HG03097 (cell line): ENCODE results near the gene LGI2.

Experiments used
- ATAC-seq: cut with Tn5 transposase; IDR thresholded peaks from one replicate; pipeline ENCODE4 v1.9.1; 2021; ENCODE audit not compliant: unreplicated experiment, low FRiP score

LGI2 gene

GRCh38 chr4:24968992-24969391 lies 61.8 kb downstream of the LGI2 start:
- no peak for ATAC-seq

- no peak for ATAC-seq
Observed at GRCh38 chr4:24968278-24968677, 62.5 kb downstream of the LGI2 start.

- no peak for ATAC-seq
Observed at GRCh38 chr4:24967346-24967745, 63.4 kb downstream of the LGI2 start.

- ATAC-seq, result no peak
Observed at GRCh38 chr4:24966076-24966475, 64.7 kb downstream of the LGI2 start.

GRCh38 chr4:24965627-24966026 lies 65.1 kb downstream of the LGI2 start:
- no peak for ATAC-seq

GRCh38 chr4:24963277-24963676 lies 67.5 kb downstream of the LGI2 start:
- no peak for ATAC-seq

- no peak for ATAC-seq
Observed at GRCh38 chr4:24957886-24958285, 72.9 kb downstream of the LGI2 start.

- ATAC-seq, result no peak
Observed at GRCh38 chr4:24956763-24957162, 74.0 kb downstream of the LGI2 start.

- no peak for ATAC-seq
Observed at GRCh38 chr4:24956091-24956490, 74.7 kb downstream of the LGI2 start.

- ATAC-seq, result no peak
Observed at GRCh38 chr4:24952667-24953066, 78.1 kb downstream of the LGI2 start.

GRCh38 chr4:24949970-24950369 lies 80.8 kb downstream of the LGI2 start:
- no peak for ATAC-seq
